A673 (cell line): ENCODE results near the gene GPR132. TPM values are rescaled to one million over a fixed set of nuclear protein-coding genes. Genes with fewer than 3 reads are reported as not detected.

Source experiments
- BruUV-seq: library from RNA; stranded (reverse); fragments of 400-500 nt; replicated peaks from 2 replicates; lab custom pipeline; 2021; lab: Mats Ljungman, UMichigan
- CTCF ChIA-PET: fragments of 300-600 bp; sonication (Branson Sonifier 250); formaldehyde crosslinking; loops from one replicate; lab custom pipeline; 2022; ENCODE audit warnings: antibody characterized with exemption; lab: Charles Lee
- POLR2A ChIA-PET: fragments of 300-600 bp; sonication (Branson Sonifier 250); formaldehyde crosslinking; loops from one replicate; lab custom pipeline; 2022; ENCODE audit warnings: antibody characterized with exemption; ENCODE audit not compliant: low non-redundant PET; lab: Charles Lee
- DNase-seq: peaks from one replicate; pipeline ENCODE4 v3.0.0-alpha.2; 2015; ENCODE audit warnings: low spot score
- H3K27ac ChIP-seq: fragments of 200-600 bp; sonication (generic); 2 replicates; pipeline ENCODE4 v1.5.1; 2016; ENCODE audit warnings: mixed run types, low read depth, mild to moderate bottlenecking, mixed read lengths, antibody characterized with exemption, low read length; ENCODE audit not compliant: poor library complexity, severe bottlenecking
- H3K27me3 ChIP-seq: fragments of 200-600 bp; sonication (generic); replicated peaks from 2 replicates; pipeline ENCODE4 v1.6.1; 2017; ENCODE audit warnings: mixed run types, low read depth, mild to moderate bottlenecking, mixed read lengths, antibody characterized with exemption, low read length; ENCODE audit not compliant: insufficient read depth, poor library complexity
- H3K36me3 ChIP-seq: fragments of 200-600 bp; sonication (generic); 2 replicates; pipeline ENCODE4 v1.6.1; 2016; ENCODE audit warnings: mixed run types, mild to moderate bottlenecking, mixed read lengths, antibody characterized with exemption, low read length; ENCODE audit not compliant: insufficient read depth, poor library complexity, severe bottlenecking
- H3K4me1 ChIP-seq: fragments of 200-600 bp; sonication (generic); 2 replicates; pipeline ENCODE4 v1.6.1; 2017; ENCODE audit warnings: mixed run types, mild to moderate bottlenecking, mixed read lengths, antibody characterized with exemption, low read length; ENCODE audit not compliant: insufficient read depth, poor library complexity, severe bottlenecking
- H3K4me3 ChIP-seq: fragments of 200-600 bp; sonication (generic); 2 replicates; pipeline ENCODE4 v1.5.1; 2016; ENCODE audit warnings: low read depth, mixed run types, mild to moderate bottlenecking, mixed read lengths, low read length; ENCODE audit not compliant: poor library complexity, severe bottlenecking
- H3K9me3 ChIP-seq: fragments of 200-600 bp; sonication (generic); 2 replicates; pipeline ENCODE4 v1.6.1; 2016; ENCODE audit warnings: mixed run types, low read depth, mild to moderate bottlenecking, mixed read lengths, antibody characterized with exemption, low read length; ENCODE audit not compliant: poor library complexity, severe bottlenecking
- CTCF ChIP-seq: fragments of 300-800, 200-600 bp; sonication (generic); conservative IDR thresholded peaks from 2 replicates; pipeline ENCODE4 v1.5.1; 2017; ENCODE audit warnings: low read depth, mild to moderate bottlenecking, antibody characterized with exemption, low read length, moderate library complexity, mixed read lengths
- EZH2 ChIP-seq: fragments of 200-600 bp; sonication (generic); IDR thresholded peaks from 2 replicates; pipeline ENCODE4 v1.6.1; 2017; ENCODE audit warnings: borderline replicate concordance, low read depth, mild to moderate bottlenecking, mixed read lengths, antibody characterized with exemption, low read length; ENCODE audit not compliant: poor library complexity, severe bottlenecking
- intact Hi-C: fragments of 100-400 bp; cut with micrococcal nuclease; formaldehyde crosslinking; loops from one replicate; pipeline ENCODE4 v1.10.0; 2022; ENCODE audit not compliant: unreplicated experiment
- total RNA-seq: library from RNA; stranded (reverse); gene quantifications from 2 replicates; pipeline ENCODE4 v1.2.3, GENCODE V29; 2021

The GPR132 gene
- total RNA-seq, 1 experiment from 2014 or later: not detected

- Histone ChIP-seq H3K27ac (no peak overlapping the region), H3K4me3 (no peak overlapping the region), H3K9me3 (no peaks in the 10 kb centered on the region), H3K27me3 (peaks cover 6% of the 10 kb centered on the region), H3K4me1 (peaks cover 6% of the 10 kb centered on the region), H3K36me3 (no peaks in the 10 kb centered on the region)
- ChIA-PET CTCF (no interaction called here), POLR2A (interaction anchor here (0.6 to 0.7 kb wide), 2 partner anchors 108 to 404 kb away, joined by 3 read pairs; partner anchors contain the start of gene AHNAK2)
- DNase-seq: no peak
- intact Hi-C loops: no loop called here
- no peak for TF ChIP-seq CTCF
- no peak for TF ChIP-seq EZH2
- no TSS peak for BruUV-seq
Observed at GRCh38 chr14:105085766-105086165, 20.5 kb upstream of the GPR132 start.

GRCh38 chr14:105084741-105085571, 19.7 kb upstream of the GPR132 start:
- BruUV-seq: no TSS peak
- TF ChIP-seq EZH2 (no peak), CTCF (no peak)
- intact Hi-C loops: no loop called here
- peaks cover 6% of the 10 kb centered on the region for H3K27me3 ChIP-seq
- H3K9me3 ChIP-seq: no peaks in the 10 kb centered on the region
- POLR2A ChIA-PET: interaction anchor here (0.6 kb wide), 1 partner anchor 107 kb away, joined by 3 read pairs; the partner anchor contains the start of gene AHNAK2
- H3K4me1 ChIP-seq: peaks cover 6% of the 10 kb centered on the region
- no peak for DNase-seq
- H3K4me3 ChIP-seq: no peak overlapping the region
- no peaks in the 10 kb centered on the region for H3K36me3 ChIP-seq
- H3K27ac ChIP-seq: no peak overlapping the region
- CTCF ChIA-PET: no interaction called here

GRCh38 chr14:105083926-105084685, 18.9 kb upstream of the GPR132 start:
- intact Hi-C loops: no loop called here
- Histone ChIP-seq H3K36me3 (no peaks in the 10 kb centered on the region), H3K27ac (no peak overlapping the region), H3K4me1 (peaks cover 6% of the 10 kb centered on the region), H3K9me3 (no peaks in the 10 kb centered on the region), H3K27me3 (peaks cover 6% of the 10 kb centered on the region), H3K4me3 (no peak overlapping the region)
- no peak for DNase-seq
- BruUV-seq: no TSS peak
- ChIA-PET CTCF (no interaction called here), POLR2A (no interaction called here)
- no peak for TF ChIP-seq CTCF
- no peak for TF ChIP-seq EZH2
